Measurements from ENCODE around the gene CCT3. TPM values are rescaled to one million over a fixed set of nuclear protein-coding genes. Genes with fewer than 3 reads are reported as not detected.

CCT3 gene
- total RNA-seq, 1 experiment from 2014 or later = 451 TPM

DNA sequence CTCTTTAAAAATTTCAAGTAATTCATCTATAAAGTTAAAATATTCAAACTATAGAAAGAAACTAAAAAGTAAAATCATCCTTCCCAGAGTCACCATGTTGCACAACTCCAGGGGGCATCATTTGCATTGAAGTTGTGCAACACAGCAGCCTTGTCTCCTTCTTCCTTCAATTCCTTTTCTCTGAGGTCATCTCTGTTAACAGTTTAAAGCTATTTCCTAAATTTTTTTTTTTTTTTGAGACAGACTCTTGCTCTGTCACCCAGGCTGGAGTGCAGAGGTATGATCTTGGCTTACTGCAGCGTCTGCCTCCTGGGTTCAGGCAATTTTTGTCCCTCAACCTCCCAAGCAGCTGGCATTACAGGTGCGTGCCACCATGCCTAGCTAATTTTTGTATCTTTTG is 38.1 kb upstream of the CCT3 start:
- ATAC-seq (no peak), DNase-seq (ENCODE audit: low read depth, low spot score) (no peak)
- in situ Hi-C loops (cut with HindIII; ENCODE audit: low pct_unique_long_range_greater_than_20kb, low sequenced_read_pairs) (no loop called here), intact Hi-C loops (cut with micrococcal nuclease; ENCODE audit: unreplicated experiment) (no loop called here)
- H3K4me1 ChIP-seq (ENCODE audit: control insufficient read depth, insufficient read depth, low read length) = no peaks in the 10 kb centered on the region
- no peaks in the 10 kb centered on the region for H3K27me3 ChIP-seq (ENCODE audit: control insufficient read depth, insufficient read depth, low read length)
- H3K4me3 ChIP-seq (ENCODE audit: low read depth in 2 of 2, low read length in 2 of 2) = no peak overlapping the region
- TF ChIP-seq, protein P1, sequence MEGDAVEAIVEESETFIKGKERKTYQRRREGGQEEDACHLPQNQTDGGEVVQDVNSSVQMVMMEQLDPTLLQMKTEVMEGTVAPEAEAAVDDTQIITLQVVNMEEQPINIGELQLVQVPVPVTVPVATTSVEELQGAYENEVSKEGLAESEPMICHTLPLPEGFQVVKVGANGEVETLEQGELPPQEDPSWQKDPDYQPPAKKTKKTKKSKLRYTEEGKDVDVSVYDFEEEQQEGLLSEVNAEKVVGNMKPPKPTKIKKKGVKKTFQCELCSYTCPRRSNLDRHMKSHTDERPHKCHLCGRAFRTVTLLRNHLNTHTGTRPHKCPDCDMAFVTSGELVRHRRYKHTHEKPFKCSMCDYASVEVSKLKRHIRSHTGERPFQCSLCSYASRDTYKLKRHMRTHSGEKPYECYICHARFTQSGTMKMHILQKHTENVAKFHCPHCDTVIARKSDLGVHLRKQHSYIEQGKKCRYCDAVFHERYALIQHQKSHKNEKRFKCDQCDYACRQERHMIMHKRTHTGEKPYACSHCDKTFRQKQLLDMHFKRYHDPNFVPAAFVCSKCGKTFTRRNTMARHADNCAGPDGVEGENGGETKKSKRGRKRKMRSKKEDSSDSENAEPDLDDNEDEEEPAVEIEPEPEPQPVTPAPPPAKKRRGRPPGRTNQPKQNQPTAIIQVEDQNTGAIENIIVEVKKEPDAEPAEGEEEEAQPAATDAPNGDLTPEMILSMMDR (IDR thresholded peaks at IDR 0.05) = no peak
- TF ChIP-seq, protein P2, sequence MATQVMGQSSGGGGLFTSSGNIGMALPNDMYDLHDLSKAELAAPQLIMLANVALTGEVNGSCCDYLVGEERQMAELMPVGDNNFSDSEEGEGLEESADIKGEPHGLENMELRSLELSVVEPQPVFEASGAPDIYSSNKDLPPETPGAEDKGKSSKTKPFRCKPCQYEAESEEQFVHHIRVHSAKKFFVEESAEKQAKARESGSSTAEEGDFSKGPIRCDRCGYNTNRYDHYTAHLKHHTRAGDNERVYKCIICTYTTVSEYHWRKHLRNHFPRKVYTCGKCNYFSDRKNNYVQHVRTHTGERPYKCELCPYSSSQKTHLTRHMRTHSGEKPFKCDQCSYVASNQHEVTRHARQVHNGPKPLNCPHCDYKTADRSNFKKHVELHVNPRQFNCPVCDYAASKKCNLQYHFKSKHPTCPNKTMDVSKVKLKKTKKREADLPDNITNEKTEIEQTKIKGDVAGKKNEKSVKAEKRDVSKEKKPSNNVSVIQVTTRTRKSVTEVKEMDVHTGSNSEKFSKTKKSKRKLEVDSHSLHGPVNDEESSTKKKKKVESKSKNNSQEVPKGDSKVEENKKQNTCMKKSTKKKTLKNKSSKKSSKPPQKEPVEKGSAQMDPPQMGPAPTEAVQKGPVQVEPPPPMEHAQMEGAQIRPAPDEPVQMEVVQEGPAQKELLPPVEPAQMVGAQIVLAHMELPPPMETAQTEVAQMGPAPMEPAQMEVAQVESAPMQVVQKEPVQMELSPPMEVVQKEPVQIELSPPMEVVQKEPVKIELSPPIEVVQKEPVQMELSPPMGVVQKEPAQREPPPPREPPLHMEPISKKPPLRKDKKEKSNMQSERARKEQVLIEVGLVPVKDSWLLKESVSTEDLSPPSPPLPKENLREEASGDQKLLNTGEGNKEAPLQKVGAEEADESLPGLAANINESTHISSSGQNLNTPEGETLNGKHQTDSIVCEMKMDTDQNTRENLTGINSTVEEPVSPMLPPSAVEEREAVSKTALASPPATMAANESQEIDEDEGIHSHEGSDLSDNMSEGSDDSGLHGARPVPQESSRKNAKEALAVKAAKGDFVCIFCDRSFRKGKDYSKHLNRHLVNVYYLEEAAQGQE (IDR thresholded peaks at IDR 0.05; ENCODE audit: insufficient read depth in 1 of 2, low read depth in 2 of 2, low read length in 1 of 2) = no peak
- no peak for TF ChIP-seq TCF7L2 (IDR thresholded peaks at IDR 0.05; ENCODE audit: low read depth, low read length)
- TF ChIP-seq SIN3A (IDR thresholded peaks at IDR 0.05; ENCODE audit: borderline replicate concordance, insufficient read depth, low read depth, low read length) = no peak
- TF ChIP-seq POLR2AphosphoS5 (IDR thresholded peaks at IDR 0.05; ENCODE audit: low read depth, low read length) = no peak
- POLR2A ChIA-PET = interaction anchor here (0.6 kb wide), 1 partner anchor 10 kb away, joined by 6 read pairs; no protein-coding TSS in a partner anchor
- CTCF ChIA-PET = no interaction called here
- no peak overlapping the region for H3K27ac ChIP-seq (ENCODE audit: low read length)
- no TSS peak for BruUV-seq (replicated peaks)
- H3K9me3 ChIP-seq (ENCODE audit: control insufficient read depth, insufficient read depth, low read depth, low read length) = no peaks in the 10 kb centered on the region
- no peaks in the 10 kb centered on the region for H3K36me3 ChIP-seq (ENCODE audit: control insufficient read depth, insufficient read depth, low read length)

DNA sequence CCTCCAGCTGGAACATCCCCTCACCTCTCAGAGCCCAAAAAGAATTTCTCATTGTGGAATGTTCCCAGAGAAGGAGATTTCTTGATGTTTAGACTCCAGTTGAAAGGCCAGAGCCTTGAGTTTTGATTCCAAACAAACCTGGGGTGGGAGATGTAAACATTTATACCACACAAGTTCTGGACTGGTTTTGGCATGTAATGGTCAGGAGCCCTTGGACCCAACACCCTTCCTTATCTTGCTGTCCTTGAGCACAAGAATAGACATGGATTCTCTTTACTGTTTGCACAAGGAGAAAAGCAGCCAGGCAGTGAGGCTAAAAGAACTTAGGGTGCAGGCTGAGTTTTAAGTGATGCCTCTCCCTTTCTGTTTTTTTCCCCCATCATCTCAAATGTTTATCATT is 35.5 kb upstream of the CCT3 start:
- in situ Hi-C loops (cut with HindIII; ENCODE audit: low pct_unique_long_range_greater_than_20kb, low sequenced_read_pairs) (no loop called here), intact Hi-C loops (cut with micrococcal nuclease; ENCODE audit: unreplicated experiment) (no loop called here)
- POLR2A ChIA-PET = no interaction called here
- Histone ChIP-seq H3K27ac (ENCODE audit: low read length) (no peak overlapping the region), H3K9me3 (ENCODE audit: control insufficient read depth, insufficient read depth, low read depth, low read length) (no peaks in the 10 kb centered on the region), H3K36me3 (ENCODE audit: control insufficient read depth, insufficient read depth, low read length) (no peaks in the 10 kb centered on the region; the same call in 1 of the 2 replicates), H3K4me1 (ENCODE audit: control insufficient read depth, insufficient read depth, low read length) (no peaks in the 10 kb centered on the region), H3K4me3 (ENCODE audit: low read depth in 2 of 2, low read length in 2 of 2) (no peak overlapping the region), H3K27me3 (ENCODE audit: control insufficient read depth, insufficient read depth, low read length) (no peaks in the 10 kb centered on the region)
- no TSS peak for BruUV-seq (replicated peaks)
- no peak for DNase-seq (ENCODE audit: low read depth, low spot score)
- TF ChIP-seq, protein P2 (IDR thresholded peaks at IDR 0.05; ENCODE audit: insufficient read depth in 1 of 2, low read depth in 2 of 2, low read length in 1 of 2) = no peak
- TF ChIP-seq TCF7L2 (IDR thresholded peaks at IDR 0.05; ENCODE audit: low read depth, low read length) (no peak), SIN3A (IDR thresholded peaks at IDR 0.05; ENCODE audit: borderline replicate concordance, insufficient read depth, low read depth, low read length) (no peak), POLR2AphosphoS5 (IDR thresholded peaks at IDR 0.05; ENCODE audit: low read depth, low read length) (no peak)
- TF ChIP-seq, protein P1 (IDR thresholded peaks at IDR 0.05) = no peak
- no peak for ATAC-seq
- CTCF ChIA-PET = no interaction called here

All from Panc1 (cell line).